Measurements from ENCODE around the gene AK9.

Gene AK9

GRCh38 chr6:109498052-109498451 is 192.9 kb downstream of the AK9 start:
- no peaks in the 10 kb centered on the region for H3K9me3 Mint-ChIP-seq

GRCh38 chr6:109496036-109496772 is 194.8 kb downstream of the AK9 start:
- ATAC-seq (replicated peaks; ENCODE audit: extremely low read depth, poor library complexity, severe bottlenecking) (no peak), DNase-seq (ENCODE audit: low spot score in 2 of 2) (no peak)
- Mint-ChIP-seq H3K27ac (ENCODE audit: low read depth) (no peak overlapping the region), H3K9me3 (no peaks in the 10 kb centered on the region), H3K4me1 (peaks cover 8% of the 10 kb centered on the region), H3K27me3 (no peaks in the 10 kb centered on the region), H3K4me3 (no peak overlapping the region), H3K36me3 (ENCODE audit: insufficient read depth) (peaks cover 2% of the 10 kb centered on the region)

More at GRCh38 chr6:109498052-109498451, 192.9 kb downstream of the AK9 start:
- H3K27me3 Mint-ChIP-seq: peaks cover 12% of the 10 kb centered on the region
- H3K36me3 Mint-ChIP-seq (ENCODE audit: insufficient read depth): peaks cover 2% of the 10 kb centered on the region
- no peak for ATAC-seq (replicated peaks; ENCODE audit: extremely low read depth, poor library complexity, severe bottlenecking)
- no peak for DNase-seq (ENCODE audit: low spot score in 2 of 2)
- H3K27ac Mint-ChIP-seq (ENCODE audit: low read depth): no peak overlapping the region
- no peaks in the 10 kb centered on the region for H3K4me1 Mint-ChIP-seq
- no peak overlapping the region for H3K4me3 Mint-ChIP-seq

GRCh38 chr6:109493865-109494264 is 197.1 kb downstream of the AK9 start:
- no peak overlapping the region for H3K4me3 Mint-ChIP-seq
- no peaks in the 10 kb centered on the region for H3K27me3 Mint-ChIP-seq
- no peaks in the 10 kb centered on the region for H3K9me3 Mint-ChIP-seq
- H3K36me3 Mint-ChIP-seq (ENCODE audit: insufficient read depth): peaks cover 4% of the 10 kb centered on the region
- peaks cover 16% of the 10 kb centered on the region for H3K4me1 Mint-ChIP-seq
- ATAC-seq (replicated peaks; ENCODE audit: extremely low read depth, poor library complexity, severe bottlenecking) (no peak), DNase-seq (ENCODE audit: low spot score in 2 of 2) (no peak)
- H3K27ac Mint-ChIP-seq (ENCODE audit: low read depth): no peak overlapping the region

- Mint-ChIP-seq H3K27me3 (no peaks in the 10 kb centered on the region), H3K9me3 (no peaks in the 10 kb centered on the region), H3K36me3 (ENCODE audit: insufficient read depth) (peaks cover 4% of the 10 kb centered on the region), H3K27ac (ENCODE audit: low read depth) (peak overlapping the region; percentile 7), H3K4me1 (peaks cover 16% of the 10 kb centered on the region), H3K4me3 (no peak overlapping the region)
- peak; percentile 99 for ATAC-seq (replicated peaks; ENCODE audit: extremely low read depth, poor library complexity, severe bottlenecking)
- no peak for DNase-seq (ENCODE audit: low spot score in 2 of 2)
These were observed 199.6 kb downstream of the AK9 start for GRCh38 chr6:109491207-109491938.

GRCh38 chr6:109490713-109491112 is 200.3 kb downstream of the AK9 start:
- Mint-ChIP-seq H3K27me3 (no peaks in the 10 kb centered on the region), H3K4me1 (peaks cover 16% of the 10 kb centered on the region), H3K9me3 (no peaks in the 10 kb centered on the region), H3K36me3 (ENCODE audit: insufficient read depth) (peaks cover 4% of the 10 kb centered on the region), H3K27ac (ENCODE audit: low read depth) (peak overlapping the region; percentile 7), H3K4me3 (no peak overlapping the region)
- DNase-seq (ENCODE audit: low spot score in 2 of 2): no peak
- no peak for ATAC-seq (replicated peaks; ENCODE audit: extremely low read depth, poor library complexity, severe bottlenecking)

GRCh38 chr6:109488001-109488400 is 203.0 kb downstream of the AK9 start:
- Mint-ChIP-seq H3K4me1 (peaks cover 25% of the 10 kb centered on the region), H3K27ac (ENCODE audit: low read depth) (no peak overlapping the region), H3K4me3 (no peak overlapping the region), H3K27me3 (no peaks in the 10 kb centered on the region), H3K36me3 (ENCODE audit: insufficient read depth) (peaks cover 2% of the 10 kb centered on the region), H3K9me3 (no peaks in the 10 kb centered on the region)
- ATAC-seq (replicated peaks; ENCODE audit: extremely low read depth, poor library complexity, severe bottlenecking): no peak
- no peak for DNase-seq (ENCODE audit: low spot score in 2 of 2)

GRCh38 chr6:109486068-109486467 is 204.9 kb downstream of the AK9 start:
- ATAC-seq (replicated peaks; ENCODE audit: extremely low read depth, poor library complexity, severe bottlenecking) (no peak), DNase-seq (ENCODE audit: low spot score in 2 of 2) (no peak)
- Mint-ChIP-seq H3K27me3 (no peaks in the 10 kb centered on the region), H3K4me3 (no peak overlapping the region), H3K27ac (ENCODE audit: low read depth) (peak overlapping the region; percentile 7), H3K36me3 (ENCODE audit: insufficient read depth) (peaks cover 13% of the 10 kb centered on the region), H3K4me1 (peaks cover 32% of the 10 kb centered on the region), H3K9me3 (no peaks in the 10 kb centered on the region)

GRCh38 chr6:109485266-109485935 is 205.6 kb downstream of the AK9 start:
- H3K4me3 Mint-ChIP-seq: no peak overlapping the region
- H3K27me3 Mint-ChIP-seq: no peaks in the 10 kb centered on the region
- no peak for ATAC-seq (replicated peaks; ENCODE audit: extremely low read depth, poor library complexity, severe bottlenecking)
- peaks cover 31% of the 10 kb centered on the region for H3K4me1 Mint-ChIP-seq
- H3K36me3 Mint-ChIP-seq (ENCODE audit: insufficient read depth): peaks cover 15% of the 10 kb centered on the region
- no peak overlapping the region for H3K27ac Mint-ChIP-seq (ENCODE audit: low read depth)
- H3K9me3 Mint-ChIP-seq: no peaks in the 10 kb centered on the region
- no peak for DNase-seq (ENCODE audit: low spot score in 2 of 2)

GRCh38 chr6:109484122-109484521 is 206.9 kb downstream of the AK9 start:
- DNase-seq (ENCODE audit: low spot score in 2 of 2) (no peak), ATAC-seq (replicated peaks; ENCODE audit: extremely low read depth, poor library complexity, severe bottlenecking) (no peak)
- peaks cover 18% of the 10 kb centered on the region for H3K36me3 Mint-ChIP-seq (ENCODE audit: insufficient read depth)
- H3K9me3 Mint-ChIP-seq: no peaks in the 10 kb centered on the region
- peak overlapping the region; percentile 23 for H3K27ac Mint-ChIP-seq (ENCODE audit: low read depth)
- peaks cover 42% of the 10 kb centered on the region for H3K4me1 Mint-ChIP-seq
- H3K4me3 Mint-ChIP-seq: peak overlapping the region; percentile 92
- no peaks in the 10 kb centered on the region for H3K27me3 Mint-ChIP-seq

GRCh38 chr6:109483735-109484057 is 207.3 kb downstream of the AK9 start:
- peaks cover 47% of the 10 kb centered on the region for H3K4me1 Mint-ChIP-seq
- H3K27me3 Mint-ChIP-seq: no peaks in the 10 kb centered on the region

GRCh38 chr6:109482905-109483734 is 207.9 kb downstream of the AK9 start, which contains the start of gene ZBTB24:
Gene ZBTB24 (minus strand): TSS chr6:109483219. CDS start chr6:109482026, 1,193 bp downstream.
- peak within 1 kb of the TSS; percentile 76 for H3K27ac Mint-ChIP-seq (ENCODE audit: low read depth)
- no peaks in the 10 kb centered on the region for H3K27me3 Mint-ChIP-seq
- H3K4me1 Mint-ChIP-seq: peaks cover 53% of the 10 kb centered on the region
- H3K9me3 Mint-ChIP-seq: no peaks in the 10 kb centered on the region
- H3K4me3 Mint-ChIP-seq: peak within 1 kb of the TSS; percentile 92
- peak; percentile 88 for ATAC-seq (replicated peaks; ENCODE audit: extremely low read depth, poor library complexity, severe bottlenecking)
- DNase-seq (ENCODE audit: low spot score in 2 of 2): peak; percentile 69 to 81
- H3K36me3 Mint-ChIP-seq (ENCODE audit: insufficient read depth): peaks cover 20% of the 10 kb centered on the region

More at GRCh38 chr6:109483735-109484057, 207.3 kb downstream of the AK9 start:
- Mint-ChIP-seq H3K27ac (ENCODE audit: low read depth) (peak overlapping the region; percentile 23), H3K4me3 (peak overlapping the region; percentile 92), H3K36me3 (ENCODE audit: insufficient read depth) (peaks cover 20% of the 10 kb centered on the region), H3K9me3 (no peaks in the 10 kb centered on the region)
- no peak for DNase-seq (ENCODE audit: low spot score in 2 of 2)
- peak; percentile 26 for ATAC-seq (replicated peaks; ENCODE audit: extremely low read depth, poor library complexity, severe bottlenecking)

- Mint-ChIP-seq H3K4me3 (peak overlapping the region; percentile 92), H3K27me3 (no peaks in the 10 kb centered on the region), H3K9me3 (no peaks in the 10 kb centered on the region), H3K27ac (ENCODE audit: low read depth) (no peak overlapping the region), H3K36me3 (ENCODE audit: insufficient read depth) (peaks cover 31% of the 10 kb centered on the region), H3K4me1 (peaks cover 63% of the 10 kb centered on the region)
- ATAC-seq (replicated peaks; ENCODE audit: extremely low read depth, poor library complexity, severe bottlenecking) (no peak), DNase-seq (ENCODE audit: low spot score in 2 of 2) (no peak)
These were observed 210.0 kb downstream of the AK9 start for GRCh38 chr6:109480993-109481480.
